Measurements from ENCODE around the gene SHKBP1.

Gene SHKBP1

GRCh38 chr19:40555978-40556689, 20.5 kb upstream of the SHKBP1 start:
- ChIA-PET POLR2A (interaction anchor here (0.6 to 1.2 kb wide), 3 partner anchors 12 to 251 kb away, joined by 3 read pairs; no protein-coding TSS in a partner anchor), CTCF (interaction anchor here (0.7 to 14.7 kb wide), 6 partner anchors 13 to 78 kb away, joined by 3 to 140 read pairs (median 25); no protein-coding TSS in a partner anchor)
- H3K9me3 ChIP-seq (ENCODE audit: control insufficient read depth, insufficient read depth, low read depth, low read length) = no peaks in the 10 kb centered on the region

GRCh38 chr19:40556953-40557530, 19.6 kb upstream of the SHKBP1 start:
- no peak overlapping the region for H3K4me3 ChIP-seq (ENCODE audit: low read depth, low read length)
- no peaks in the 10 kb centered on the region for H3K9me3 ChIP-seq (ENCODE audit: control insufficient read depth, insufficient read depth, low read depth, low read length)
- POLR2A ChIA-PET = interaction anchor here (0.6 to 1.4 kb wide), 3 partner anchors 12 to 37 kb away, joined by 4 to 6 read pairs (median 5); no protein-coding TSS in a partner anchor
- no peak overlapping the region for H3K27ac ChIP-seq (ENCODE audit: extremely low read depth, low read depth, low read length)
- no peaks in the 10 kb centered on the region for H3K4me1 ChIP-seq (ENCODE audit: control insufficient read depth, insufficient read depth, low read length)
- TF ChIP-seq ZNF202 (tag by site-specific recombination; IDR thresholded peaks at IDR 0.05; ENCODE audit: borderline replicate concordance) (no peak), ZNF785 (tag by site-specific recombination; IDR thresholded peaks at IDR 0.05) (no peak), ZNF274 (IDR thresholded peaks at IDR 0.05; ENCODE audit: low read length) (no peak), ZNF274 (tag by site-specific recombination; IDR thresholded peaks at IDR 0.05; ENCODE audit: borderline replicate concordance) (no peak), ZNF561 (tag by site-specific recombination; IDR thresholded peaks at IDR 0.05; ENCODE audit: borderline replicate concordance) (no peak), ZNF670 (tag by site-specific recombination; IDR thresholded peaks at IDR 0.05; ENCODE audit: low read depth) (no peak), RBAK (tag by site-specific recombination; IDR thresholded peaks at IDR 0.05) (no peak), ZNF133 (tag by site-specific recombination; IDR thresholded peaks at IDR 0.05) (no peak), GLIS1 (tag by site-specific recombination; IDR thresholded peaks at IDR 0.05) (no peak), PRDM6 (tag by site-specific recombination; IDR thresholded peaks at IDR 0.05) (no peak), GLI4 (tag by site-specific recombination; IDR thresholded peaks at IDR 0.05) (no peak), ZFP37 (tag by site-specific recombination; IDR thresholded peaks at IDR 0.05) (no peak), ZNF580 (tag by site-specific recombination; IDR thresholded peaks at IDR 0.05) (no peak), KLF7 (tag by site-specific recombination; IDR thresholded peaks at IDR 0.05; ENCODE audit: borderline replicate concordance) (no peak), ZSCAN4 (tag by site-specific recombination; IDR thresholded peaks at IDR 0.05) (no peak)
- TF ChIP-seq, protein P1, sequence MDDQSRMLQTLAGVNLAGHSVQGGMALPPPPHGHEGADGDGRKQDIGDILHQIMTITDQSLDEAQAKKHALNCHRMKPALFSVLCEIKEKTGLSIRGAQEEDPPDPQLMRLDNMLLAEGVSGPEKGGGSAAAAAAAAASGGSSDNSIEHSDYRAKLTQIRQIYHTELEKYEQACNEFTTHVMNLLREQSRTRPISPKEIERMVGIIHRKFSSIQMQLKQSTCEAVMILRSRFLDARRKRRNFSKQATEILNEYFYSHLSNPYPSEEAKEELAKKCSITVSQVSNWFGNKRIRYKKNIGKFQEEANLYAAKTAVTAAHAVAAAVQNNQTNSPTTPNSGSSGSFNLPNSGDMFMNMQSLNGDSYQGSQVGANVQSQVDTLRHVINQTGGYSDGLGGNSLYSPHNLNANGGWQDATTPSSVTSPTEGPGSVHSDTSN (CRISPR knock-in tag; IDR thresholded peaks at IDR 0.05) = no peak
- TF ChIP-seq, protein P2, sequence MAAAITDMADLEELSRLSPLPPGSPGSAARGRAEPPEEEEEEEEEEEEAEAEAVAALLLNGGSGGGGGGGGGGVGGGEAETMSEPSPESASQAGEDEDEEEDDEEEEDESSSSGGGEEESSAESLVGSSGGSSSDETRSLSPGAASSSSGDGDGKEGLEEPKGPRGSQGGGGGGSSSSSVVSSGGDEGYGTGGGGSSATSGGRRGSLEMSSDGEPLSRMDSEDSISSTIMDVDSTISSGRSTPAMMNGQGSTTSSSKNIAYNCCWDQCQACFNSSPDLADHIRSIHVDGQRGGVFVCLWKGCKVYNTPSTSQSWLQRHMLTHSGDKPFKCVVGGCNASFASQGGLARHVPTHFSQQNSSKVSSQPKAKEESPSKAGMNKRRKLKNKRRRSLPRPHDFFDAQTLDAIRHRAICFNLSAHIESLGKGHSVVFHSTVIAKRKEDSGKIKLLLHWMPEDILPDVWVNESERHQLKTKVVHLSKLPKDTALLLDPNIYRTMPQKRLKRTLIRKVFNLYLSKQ (tag by site-specific recombination; IDR thresholded peaks at IDR 0.05; ENCODE audit: borderline replicate concordance) = no peak
- CTCF ChIA-PET = interaction anchor here (0.6 to 14.7 kb wide), 7 partner anchors 9 to 110 kb away, joined by 3 to 140 read pairs (median 40); no protein-coding TSS in a partner anchor
- no peaks in the 10 kb centered on the region; a peak in 1 of 3 replicates for H3K36me3 ChIP-seq (ENCODE audit: control insufficient read depth in 2 of 2, insufficient read depth in 1 of 2, low read length in 2 of 2)

More at GRCh38 chr19:40555978-40556689, 20.5 kb upstream of the SHKBP1 start:
- H3K27ac ChIP-seq (ENCODE audit: extremely low read depth, low read depth, low read length) = no peak overlapping the region
- TF ChIP-seq REPIN1 (tag by site-specific recombination; IDR thresholded peaks at IDR 0.05; ENCODE audit: low read depth) (peak; percentile 100), ZNF169 (tag by site-specific recombination; IDR thresholded peaks at IDR 0.05) (no peak), ZBTB6 (tag by site-specific recombination; IDR thresholded peaks at IDR 0.05) (peak; percentile 20; the same call in 1 of the 2 replicates), BCL11A (tag by site-specific recombination; IDR thresholded peaks at IDR 0.05; ENCODE audit: low read depth) (no peak)
- TF ChIP-seq, protein P3, sequence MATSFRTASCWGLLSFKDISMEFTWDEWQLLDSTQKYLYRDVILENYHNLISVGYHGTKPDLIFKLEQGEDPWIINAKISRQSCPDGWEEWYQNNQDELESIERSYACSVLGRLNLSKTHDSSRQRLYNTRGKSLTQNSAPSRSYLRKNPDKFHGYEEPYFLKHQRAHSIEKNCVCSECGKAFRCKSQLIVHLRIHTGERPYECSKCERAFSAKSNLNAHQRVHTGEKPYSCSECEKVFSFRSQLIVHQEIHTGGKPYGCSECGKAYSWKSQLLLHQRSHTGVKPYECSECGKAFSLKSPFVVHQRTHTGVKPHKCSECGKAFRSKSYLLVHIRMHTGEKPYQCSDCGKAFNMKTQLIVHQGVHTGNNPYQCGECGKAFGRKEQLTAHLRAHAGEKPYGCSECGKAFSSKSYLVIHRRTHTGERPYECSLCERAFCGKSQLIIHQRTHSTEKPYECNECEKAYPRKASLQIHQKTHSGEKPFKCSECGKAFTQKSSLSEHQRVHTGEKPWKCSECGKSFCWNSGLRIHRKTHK (tag by site-specific recombination; IDR thresholded peaks at IDR 0.05) = no peak
- peaks cover 2% of the 10 kb centered on the region; the same call in 1 of the 2 replicates for H3K4me1 ChIP-seq (ENCODE audit: control insufficient read depth, insufficient read depth, low read length)
- no peak overlapping the region for H3K4me3 ChIP-seq (ENCODE audit: low read depth, low read length)
- H3K36me3 ChIP-seq (ENCODE audit: control insufficient read depth in 2 of 2, insufficient read depth in 1 of 2, low read length in 2 of 2) = no peaks in the 10 kb centered on the region; a peak in 1 of 3 replicates
